ENCODE data around the gene MARCHF3. TPM values are rescaled to one million over a fixed set of nuclear protein-coding genes. Genes with fewer than 3 reads are reported as not detected.

Gene MARCHF3
- total RNA-seq, 4 donors from 2014 or later, result 1.7 to 13.9 (median 2.5) TPM

DNA sequence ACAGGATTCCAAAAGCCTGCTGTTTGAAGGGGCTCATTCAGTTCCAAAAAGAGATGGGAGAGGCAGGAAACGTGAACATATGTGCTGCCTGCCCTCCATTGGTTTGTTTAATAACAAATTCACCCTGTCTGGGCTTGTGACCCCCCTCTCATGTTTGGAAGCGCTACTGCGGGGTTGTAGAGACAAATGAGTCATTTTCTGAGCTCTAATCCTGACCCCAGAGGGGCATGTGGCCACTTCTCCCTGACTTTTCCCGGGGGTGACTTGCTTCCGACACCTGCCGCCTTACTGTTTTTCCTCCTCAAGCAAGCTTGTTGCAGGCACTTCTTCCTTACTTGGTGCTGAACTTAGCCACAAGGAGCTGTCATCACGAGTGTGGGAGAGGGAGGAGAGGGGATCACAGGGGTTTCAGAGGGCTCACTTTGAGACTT lies 177.5 kb downstream of the MARCHF3 start:
- Histone ChIP-seq H3K27ac (replicated peaks in 1 of 4) (peak overlapping the region in 2 of 4 donors; percentile 56 to 67), H3K27me3 (no peaks in the 10 kb centered on the region), H3K4me1 (peaks cover 29 to 34% (median 30%) of the 10 kb centered on the region in 4 donors), H3K36me3 (no peaks in the 10 kb centered on the region), H3K4me3 (no peak overlapping the region), H3K9me3 (no peaks in the 10 kb centered on the region)
- TF ChIP-seq POLR2A (IDR thresholded peaks at IDR 0.05; ENCODE audit: low read depth) (no peak), EP300 (IDR thresholded peaks at IDR 0.05) (no peak), CTCF (IDR thresholded peaks at IDR 0.05) (no peak), POLR2AphosphoS5 (IDR thresholded peaks at IDR 0.05) (no peak)
- peak; percentile 86 for DNase-seq (ENCODE audit: extremely low spot score)
- 68% methylated on average over 7 of the region's 7 CpGs for WGBS
- intact Hi-C loops (cut with DNase I), result no loop called here

GRCh38 chr5:126852091-126852571 lies 178.2 kb downstream of the MARCHF3 start:
- Histone ChIP-seq H3K27me3 (no peaks in the 10 kb centered on the region), H3K27ac (replicated peaks in 1 of 4) (peak overlapping the region; percentile 38 to 71 (median 62)), H3K9me3 (no peaks in the 10 kb centered on the region), H3K4me3 (peak overlapping the region in 1 of 4 donors; percentile 32), H3K4me1 (peaks cover 24 to 32% (median 27%) of the 10 kb centered on the region in 4 donors), H3K36me3 (no peaks in the 10 kb centered on the region)
- 60% methylated on average over 4 of the region's 4 CpGs for WGBS
- intact Hi-C loops (cut with DNase I), result no loop called here
- TF ChIP-seq POLR2AphosphoS5 (IDR thresholded peaks at IDR 0.05) (peak in 1 of 2 donors; percentile 17), CTCF (IDR thresholded peaks at IDR 0.05) (no peak)
- peak; percentile 80 for DNase-seq (ENCODE audit: extremely low spot score)

DNA sequence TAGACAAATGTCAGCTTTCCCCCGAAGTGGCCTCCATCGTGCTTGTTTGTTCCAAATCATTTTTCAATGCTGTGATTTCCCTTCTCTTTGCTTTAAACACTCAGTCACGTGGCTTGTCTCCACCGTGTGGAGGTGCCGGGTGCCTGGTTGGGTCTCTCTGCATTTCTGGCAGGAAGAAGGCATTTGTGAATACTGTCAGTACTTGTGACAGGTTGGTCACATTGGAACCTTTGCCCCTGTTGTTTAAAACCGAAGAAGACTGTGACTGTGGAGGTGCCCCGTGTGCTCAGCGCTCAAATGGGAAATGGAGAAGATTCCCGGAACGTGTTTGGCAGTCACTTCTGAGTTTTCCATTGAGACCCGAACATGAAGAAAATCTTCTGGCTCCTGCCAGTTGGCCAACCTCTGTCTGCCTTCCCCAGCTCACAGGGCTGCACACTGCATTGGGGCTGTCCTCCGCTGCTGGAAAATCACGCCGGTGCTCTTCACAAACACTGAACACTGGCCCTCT lies 178.8 kb downstream of the MARCHF3 start:
- no peaks in the 10 kb centered on the region for H3K9me3 ChIP-seq
- 78% methylated on average over 14 of the region's 14 CpGs for WGBS
- peak; percentile 92 for DNase-seq (ENCODE audit: extremely low spot score)
- TF ChIP-seq POLR2AphosphoS5 (IDR thresholded peaks at IDR 0.05) (no peak), EP300 (IDR thresholded peaks at IDR 0.05) (no peak), CTCF (IDR thresholded peaks at IDR 0.05) (no peak), POLR2A (IDR thresholded peaks at IDR 0.05; ENCODE audit: low read depth) (no peak)
- intact Hi-C loops (cut with DNase I), result no loop called here
- peaks cover 25 to 38% (median 31%) of the 10 kb centered on the region in 4 donors for H3K4me1 ChIP-seq
- peak overlapping the region in 1 of 4 donors; percentile 32 for H3K4me3 ChIP-seq
- no peaks in the 10 kb centered on the region for H3K27me3 ChIP-seq
- H3K27ac ChIP-seq (replicated peaks in 1 of 4), result peak overlapping the region; percentile 38 to 71 (median 62)
- no peaks in the 10 kb centered on the region for H3K36me3 ChIP-seq

DNA sequence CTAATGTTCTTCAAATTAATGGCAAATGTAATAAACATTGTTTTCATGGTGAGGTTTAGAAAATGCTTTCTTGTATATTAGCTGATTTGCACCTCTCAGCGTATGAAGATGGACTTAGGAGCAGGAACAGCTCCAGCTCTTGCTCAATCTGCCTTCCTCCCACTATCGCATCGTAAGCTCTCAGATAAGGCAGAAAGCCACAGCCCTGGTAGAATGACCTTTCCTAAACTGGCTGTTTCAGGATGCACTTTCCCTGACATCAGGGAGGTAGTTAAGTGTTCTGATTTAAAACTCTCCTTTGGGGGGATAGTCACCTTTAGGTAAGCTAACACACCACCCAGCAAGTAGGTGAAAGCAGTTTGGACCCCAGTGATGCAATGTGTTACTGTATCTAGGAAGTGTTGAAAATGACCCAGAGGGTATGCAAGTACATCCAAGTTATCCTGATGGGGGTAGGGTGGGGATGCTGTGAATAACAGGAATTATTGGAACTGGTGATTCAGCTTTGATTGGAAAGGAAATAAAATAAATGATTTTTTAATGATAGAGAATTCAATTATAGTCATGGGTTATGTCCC lies 181.2 kb downstream of the MARCHF3 start:
- TF ChIP-seq POLR2A (IDR thresholded peaks at IDR 0.05; ENCODE audit: low read depth), result no peak
- no peak for TF ChIP-seq CTCF (IDR thresholded peaks at IDR 0.05)
- no peak for TF ChIP-seq POLR2AphosphoS5 (IDR thresholded peaks at IDR 0.05)
- no peak for TF ChIP-seq EP300 (IDR thresholded peaks at IDR 0.05)
- Histone ChIP-seq H3K36me3 (no peaks in the 10 kb centered on the region), H3K27me3 (no peaks in the 10 kb centered on the region), H3K9me3 (no peaks in the 10 kb centered on the region), H3K4me3 (no peak overlapping the region), H3K4me1 (peaks cover 25 to 46% (median 37%) of the 10 kb centered on the region in 4 donors), H3K27ac (replicated peaks in 1 of 4) (peak overlapping the region in 2 of 4 donors; percentile 55 to 79)
- DNase-seq (ENCODE audit: extremely low spot score), result peak; percentile 82
- WGBS, result 68% methylated on average over 3 of the region's 3 CpGs
- intact Hi-C loops (cut with DNase I), result no loop called here

All from esophagus muscularis mucosa (tissue), 4 donors.